WTC11 (cell line): ENCODE data around the gene CXCL3.

Experiments used
- CTCF ChIP-seq: fragments of 200-600 bp; IDR thresholded peaks from 2 replicates; pipeline ENCODE4 v1.8.0; 2022; ENCODE audit warnings: antibody characterized with exemption
- ETV6 ChIP-seq: sonication (generic); formaldehyde crosslinking; IDR thresholded peaks from 2 replicates; pipeline ENCODE4 v1.8.1; 2022; ENCODE audit warnings: mild to moderate bottlenecking, missing genetic modification reagents
- FOXK1 ChIP-seq: sonication (generic); formaldehyde crosslinking; IDR thresholded peaks from 2 replicates; pipeline ENCODE4 v1.8.0; 2022; ENCODE audit warnings: mild to moderate bottlenecking, moderate library complexity, missing genetic modification reagents
- JUN ChIP-seq: sonication (generic); formaldehyde crosslinking; IDR thresholded peaks from 2 replicates; pipeline ENCODE4 v1.8.0; 2023; ENCODE audit warnings: mild to moderate bottlenecking, missing genetic modification reagents
- NFYB ChIP-seq: sonication (generic); formaldehyde crosslinking; conservative IDR thresholded peaks from 2 replicates; pipeline ENCODE4 v1.8.0; 2022; ENCODE audit warnings: low read depth, missing genetic modification reagents
- NR3C1 ChIP-seq: sonication (generic); formaldehyde crosslinking; conservative IDR thresholded peaks from 2 replicates; pipeline ENCODE4 v1.8.1; 2023; ENCODE audit warnings: low read depth, mild to moderate bottlenecking, missing genetic modification reagents
- ZNF423 ChIP-seq: fragments of 250-450 bp; sonication (Bioruptor Pico); IDR thresholded peaks from 2 replicates; pipeline ENCODE4 v2.1.2; 2022; ENCODE audit warnings: mild to moderate bottlenecking, moderate library complexity
- TF ChIP-seq, protein P1 (sequence below): sonication (generic); formaldehyde crosslinking; conservative IDR thresholded peaks from 2 replicates; pipeline ENCODE4 v1.8.1; 2022; ENCODE audit warnings: mild to moderate bottlenecking, missing genetic modification reagents

GRCh38 chr4:74028504-74028903, 10.0 kb downstream of the CXCL3 start:
- TF ChIP-seq NFYB (CRISPR knock-in tag) (no peak), FOXK1 (CRISPR knock-in tag) (no peak), CTCF (no peak), JUN (CRISPR knock-in tag) (no peak), ZNF423 (CRISPR knock-in tag) (no peak), NR3C1 (CRISPR knock-in tag) (no peak), ETV6 (CRISPR knock-in tag) (no peak)
- TF ChIP-seq, protein P1, sequence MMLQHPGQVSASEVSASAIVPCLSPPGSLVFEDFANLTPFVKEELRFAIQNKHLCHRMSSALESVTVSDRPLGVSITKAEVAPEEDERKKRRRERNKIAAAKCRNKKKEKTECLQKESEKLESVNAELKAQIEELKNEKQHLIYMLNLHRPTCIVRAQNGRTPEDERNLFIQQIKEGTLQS (CRISPR knock-in tag): no peak
